Epithelial cell of esophagus (primary cell): ENCODE results near the gene LMO1.

ENCODE experiments used
- DNase-seq: peaks from one replicate; pipeline ENCODE4 v3.0.0; 2010; ENCODE audit warnings: low read depth
- H3K4me3 ChIP-seq: 2 replicates; pipeline ENCODE4 v1.5.1; 2011; ENCODE audit warnings: mild to moderate bottlenecking, low read length, control low read depth
- CTCF ChIP-seq: IDR thresholded peaks from 2 replicates; pipeline ENCODE4 v1.5.1; 2011; ENCODE audit warnings: low read depth, mild to moderate bottlenecking, low read length, control low read depth, inconsistent platforms; ENCODE audit not compliant: insufficient read depth; ENCODE audit errors: missing control alignments

LMO1 gene

GRCh38 chr11:8232414-8232813 lies 31.3 kb downstream of the LMO1 start:
- no peak for TF ChIP-seq CTCF
- H3K4me3 ChIP-seq: no peak overlapping the region

GRCh38 chr11:8231979-8232378 lies 31.7 kb downstream of the LMO1 start:
- no peak for DNase-seq
- TF ChIP-seq CTCF: no peak
- H3K4me3 ChIP-seq: no peak overlapping the region

More at GRCh38 chr11:8232414-8232813, 31.3 kb downstream of the LMO1 start:
- DNase-seq: no peak

DNA sequence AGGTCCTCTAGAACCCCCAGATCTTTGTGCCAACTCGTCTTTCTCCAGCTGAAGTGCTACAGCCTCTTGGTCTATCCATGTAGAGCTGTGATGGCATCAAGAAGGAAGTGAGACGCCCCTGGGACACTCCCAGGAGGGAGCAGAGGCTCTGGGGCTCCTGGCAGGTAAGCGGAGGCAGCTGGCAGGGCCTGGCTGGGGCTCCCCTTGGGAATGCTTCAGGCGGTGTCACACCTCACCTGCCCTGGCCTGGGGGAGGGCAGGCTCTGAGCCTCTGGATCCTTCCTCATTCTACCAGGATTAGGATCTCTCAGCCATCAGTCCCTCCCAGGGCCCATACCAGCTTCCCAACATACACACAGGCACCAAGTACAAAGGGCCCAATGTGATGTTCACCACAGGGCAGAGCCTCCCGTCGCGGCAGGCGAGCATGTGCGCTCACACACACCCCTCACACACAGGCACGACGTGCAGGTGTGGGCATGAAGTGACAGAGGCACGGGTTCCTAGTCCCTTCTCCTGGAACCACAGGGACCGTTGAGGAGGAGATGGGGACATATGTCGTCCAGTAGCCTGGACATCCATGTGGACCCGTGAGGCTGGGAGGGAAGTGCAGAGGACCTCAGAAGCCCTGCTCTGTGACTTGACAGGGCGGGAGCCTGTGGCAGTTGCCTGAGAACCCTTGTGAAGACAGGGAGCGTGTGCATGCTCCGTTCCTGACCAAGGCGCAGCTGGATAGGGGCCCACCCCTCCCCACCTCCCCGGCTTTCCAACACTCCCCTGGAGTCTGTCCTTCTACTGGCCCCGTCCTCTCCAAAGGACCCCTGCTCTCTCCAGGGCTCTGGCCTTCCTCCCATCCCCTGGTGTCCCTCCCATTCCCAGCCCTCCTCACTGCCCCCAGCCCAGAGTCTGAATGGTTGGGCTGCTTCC lies 32.5 kb downstream of the LMO1 start:
- no peak for TF ChIP-seq CTCF
- no peak for DNase-seq
- no peak overlapping the region for H3K4me3 ChIP-seq

DNA sequence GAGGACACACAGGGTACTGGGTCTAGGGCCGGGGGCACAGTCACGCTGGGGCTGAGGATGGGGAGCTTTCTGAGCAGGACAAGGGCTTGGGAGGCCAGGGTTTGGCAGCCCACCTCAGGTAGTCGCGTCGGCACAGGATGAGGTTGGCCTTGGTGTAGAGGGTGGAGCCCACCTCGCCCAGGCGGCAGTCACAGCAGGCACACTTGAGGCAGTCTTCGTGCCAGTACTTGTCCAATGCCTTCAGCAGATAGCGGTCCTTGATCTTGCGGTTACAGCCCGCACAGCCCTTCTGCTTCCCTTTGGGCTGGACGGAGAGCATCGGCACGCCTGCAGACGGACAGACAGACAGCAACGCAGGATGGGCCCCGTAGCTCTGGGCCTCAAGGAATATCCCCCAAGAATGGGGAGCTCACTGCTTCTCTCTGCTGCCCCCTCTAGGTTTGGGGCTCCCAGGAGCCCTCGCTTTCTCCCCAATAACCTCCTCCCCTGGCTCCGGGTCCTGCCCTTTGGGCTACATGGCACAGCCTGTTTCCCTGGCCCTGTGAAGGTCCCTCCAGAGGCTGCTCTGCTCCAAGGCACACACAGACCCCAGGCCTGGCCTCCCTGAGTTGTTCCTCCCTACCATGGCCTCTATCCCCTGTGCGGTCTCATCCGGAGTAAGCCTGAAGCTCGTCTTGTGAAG lies 33.4 kb downstream of the LMO1 start:
- DNase-seq: peak; percentile 47
- peak; percentile 16 for TF ChIP-seq CTCF
- H3K4me3 ChIP-seq: no peak overlapping the region

- peak; percentile 71 for DNase-seq
- TF ChIP-seq CTCF: no peak
- no peak overlapping the region for H3K4me3 ChIP-seq
Measured at GRCh38 chr11:8229299-8230177, 34.1 kb downstream of the LMO1 start.

GRCh38 chr11:8228231-8228630 lies 35.4 kb downstream of the LMO1 start:
- H3K4me3 ChIP-seq: no peak overlapping the region
- no peak for TF ChIP-seq CTCF
- peak; percentile 50 for DNase-seq
